ENCODE measurements around the gene POLE2. TPM values are rescaled to one million over a fixed set of nuclear protein-coding genes. Genes with fewer than 3 reads are reported as not detected.

The POLE2 gene
- total RNA-seq, 2 experiments from 2014 or later = 24.1 to 24.9 TPM

- H3K9me3 Mint-ChIP-seq = no peaks in the 10 kb centered on the region
- no peaks in the 10 kb centered on the region for H3K27me3 Mint-ChIP-seq
- peaks cover 30% of the 10 kb centered on the region for H3K4me1 Mint-ChIP-seq
- no peak overlapping the region for H3K27ac Mint-ChIP-seq
- ChIA-PET POLR2A (interaction anchor here (1.3 to 14.5 kb wide), 3 partner anchors 9 to 21 kb away, joined by 6 to 291 read pairs (median 12); partner anchors contain the start of genes LRR1, MGAT2, RPL36AL and RPS29), CTCF (interaction anchor here (1.5 kb wide), 1 partner anchor 13 kb away, joined by 5 read pairs; the partner anchor contains the start of genes MGAT2 and RPL36AL)
- H3K36me3 Mint-ChIP-seq (ENCODE audit: low read depth) = peaks cover 40% of the 10 kb centered on the region
- H3K4me3 Mint-ChIP-seq = no peak overlapping the region
- no peak for DNase-seq
These were observed 80.4 kb downstream of the POLE2 start for GRCh38 chr14:49607583-49607982.

GRCh38 chr14:49598485-49599300, 89.3 kb downstream of the POLE2 start, which contains the start of gene LRR1:
Gene LRR1 (plus strand): TSS chr14:49598940. CDS start chr14:49599021, 81 bp downstream.
- ChIA-PET CTCF (interaction anchor here (0.8 to 3.6 kb wide), 10 partner anchors 12 to 264 kb away, joined by 3 to 39 read pairs (median 6); partner anchors contain the start of genes DNAAF2, KLHDC2, MGAT2 and RPL36AL), POLR2A (interaction anchor here (0.6 to 14.5 kb wide), 26 partner anchors 9 to 713 kb away, joined by 3 to 291 read pairs (median 4); partner anchors contain the start of genes DMAC2L, DNAAF2, KLHDC2 and L2HGDH)
- Mint-ChIP-seq H3K4me1 (peaks cover 47% of the 10 kb centered on the region), H3K9me3 (no peaks in the 10 kb centered on the region), H3K27me3 (no peaks in the 10 kb centered on the region), H3K4me3 (peak within 1 kb of the TSS; percentile 95), H3K36me3 (ENCODE audit: low read depth) (peaks cover 35% of the 10 kb centered on the region), H3K27ac (peak within 1 kb of the TSS; percentile 95)
- peak; percentile 88 for DNase-seq

- H3K4me3 Mint-ChIP-seq = peak overlapping the region; percentile 95
- peaks cover 35% of the 10 kb centered on the region for H3K36me3 Mint-ChIP-seq (ENCODE audit: low read depth)
- peaks cover 46% of the 10 kb centered on the region for H3K4me1 Mint-ChIP-seq
- no peaks in the 10 kb centered on the region for H3K9me3 Mint-ChIP-seq
- ChIA-PET POLR2A (interaction anchor here (0.7 to 14.5 kb wide), 16 partner anchors 8 to 714 kb away, joined by 3 to 291 read pairs (median 10); partner anchors contain the start of genes DMAC2L, DNAAF2, KLHDC2 and L2HGDH), CTCF (interaction anchor here (1.7 to 3.6 kb wide), 4 partner anchors 11 to 34 kb away, joined by 3 to 39 read pairs (median 18); partner anchors contain the start of genes MGAT2, RPL36AL and RPS29)
- peak overlapping the region; percentile 95 for H3K27ac Mint-ChIP-seq
- DNase-seq = no peak
- no peaks in the 10 kb centered on the region for H3K27me3 Mint-ChIP-seq
These were observed 89.9 kb downstream of the POLE2 start for GRCh38 chr14:49598189-49598484.

- ChIA-PET CTCF (interaction anchor here (1.3 to 2.7 kb wide), 2 partner anchors 8 to 258 kb away, joined by 3 to 32 read pairs; partner anchors contain the start of genes NEMF and RPS29), POLR2A (interaction anchor here (1.0 to 14.5 kb wide), 5 partner anchors 10 to 174 kb away, joined by 3 to 291 read pairs (median 4); partner anchors contain the start of genes KLHDC2, MGAT2, RPL36AL and RPS29)
- DNase-seq = no peak
- no peak overlapping the region for H3K4me3 Mint-ChIP-seq
- no peaks in the 10 kb centered on the region for H3K27me3 Mint-ChIP-seq
- H3K36me3 Mint-ChIP-seq (ENCODE audit: low read depth) = peaks cover 16% of the 10 kb centered on the region
- peak overlapping the region; percentile 10 for H3K27ac Mint-ChIP-seq
- H3K4me1 Mint-ChIP-seq = peaks cover 30% of the 10 kb centered on the region
- no peaks in the 10 kb centered on the region for H3K9me3 Mint-ChIP-seq
These were observed 93.5 kb downstream of the POLE2 start for GRCh38 chr14:49594347-49595091.

Other genes with a start within 250 kb of the POLE2 start
- 1,000 to 10,000 TPM; 1,659 to 1,700 TPM for gene RPS29, start 101.8 kb downstream of the POLE2 start, total RNA-seq
- gene LRR1, start 89.3 kb downstream of the POLE2 start, total RNA-seq = 10 to 100 TPM; 48.7 to 53.2 TPM
- 100 to 1,000 TPM; 320 to 330 TPM for gene RPL36AL, start 67.6 kb downstream of the POLE2 start, total RNA-seq
- gene MGAT2, start 67.4 kb downstream of the POLE2 start, total RNA-seq = 10 to 100 TPM; 82.7 to 86.5 TPM
- 1 to 10 TPM; 7.4 to 7.5 TPM for gene DNAAF2, start 53.0 kb downstream of the POLE2 start, total RNA-seq
- 1 to 10 TPM; 2.4 to 2.6 TPM for gene KLHDC1, start 4.9 kb upstream of the POLE2 start, total RNA-seq
- gene KLHDC2, start 79.9 kb upstream of the POLE2 start, total RNA-seq = 10 to 100 TPM; 34.3 to 34.7 TPM
- gene NEMF, start 164.6 kb upstream of the POLE2 start, total RNA-seq = 10 to 100 TPM; 64.7 to 73.3 TPM
- 100 to 1,000 TPM; 198 to 199 TPM for gene ARF6, start 204.9 kb upstream of the POLE2 start, total RNA-seq

All from activated CD4-positive, alpha-beta memory T cell treated with anti-CD3 and anti-CD28 coated beads, Interleukin-2, amount 10 ng/mL, durations not matched to agents 7 days and 5 days (primary cell).